MG63 (cell line): ENCODE results near the gene STAT4. TPM values are rescaled to one million over a fixed set of nuclear protein-coding genes. Genes with fewer than 3 reads are reported as not detected.

Source experiments
- DNase-seq: peaks from one replicate; pipeline ENCODE4 v3.0.0-alpha.2; 2020
- H3K27me3 ChIP-seq: fragments of 250-450 bp; sonication (Bioruptor Pico); 2 replicates; pipeline ENCODE4 v1.5.1; 2020; ENCODE audit warnings: mild to moderate bottlenecking, moderate library complexity
- H3K36me3 ChIP-seq: fragments of 250-450 bp; sonication (Bioruptor Pico); 2 replicates; pipeline ENCODE4 v1.5.1; 2020; ENCODE audit warnings: mild to moderate bottlenecking, moderate library complexity
- H3K4me3 ChIP-seq: fragments of 250-450 bp; sonication (Bioruptor Pico); 2 replicates; pipeline ENCODE4 v1.5.1; 2020; ENCODE audit warnings: mild to moderate bottlenecking, moderate library complexity
- H3K9me3 ChIP-seq: fragments of 250-450 bp; sonication (Bioruptor Pico); 2 replicates; pipeline ENCODE4 v1.5.1; 2020; ENCODE audit warnings: mild to moderate bottlenecking, moderate library complexity
- total RNA-seq: library from RNA; depleted of rRNA; stranded (reverse); fragments of >200 nt; shearing (Covaris generic); gene quantifications from 2 replicates; pipeline ENCODE4 v1.2.3, GENCODE V29; 2014; ENCODE audit warnings: low replicate concordance

The STAT4 gene
- total RNA-seq, 1 experiment from 2014 or later, result 1.1 TPM

DNA sequence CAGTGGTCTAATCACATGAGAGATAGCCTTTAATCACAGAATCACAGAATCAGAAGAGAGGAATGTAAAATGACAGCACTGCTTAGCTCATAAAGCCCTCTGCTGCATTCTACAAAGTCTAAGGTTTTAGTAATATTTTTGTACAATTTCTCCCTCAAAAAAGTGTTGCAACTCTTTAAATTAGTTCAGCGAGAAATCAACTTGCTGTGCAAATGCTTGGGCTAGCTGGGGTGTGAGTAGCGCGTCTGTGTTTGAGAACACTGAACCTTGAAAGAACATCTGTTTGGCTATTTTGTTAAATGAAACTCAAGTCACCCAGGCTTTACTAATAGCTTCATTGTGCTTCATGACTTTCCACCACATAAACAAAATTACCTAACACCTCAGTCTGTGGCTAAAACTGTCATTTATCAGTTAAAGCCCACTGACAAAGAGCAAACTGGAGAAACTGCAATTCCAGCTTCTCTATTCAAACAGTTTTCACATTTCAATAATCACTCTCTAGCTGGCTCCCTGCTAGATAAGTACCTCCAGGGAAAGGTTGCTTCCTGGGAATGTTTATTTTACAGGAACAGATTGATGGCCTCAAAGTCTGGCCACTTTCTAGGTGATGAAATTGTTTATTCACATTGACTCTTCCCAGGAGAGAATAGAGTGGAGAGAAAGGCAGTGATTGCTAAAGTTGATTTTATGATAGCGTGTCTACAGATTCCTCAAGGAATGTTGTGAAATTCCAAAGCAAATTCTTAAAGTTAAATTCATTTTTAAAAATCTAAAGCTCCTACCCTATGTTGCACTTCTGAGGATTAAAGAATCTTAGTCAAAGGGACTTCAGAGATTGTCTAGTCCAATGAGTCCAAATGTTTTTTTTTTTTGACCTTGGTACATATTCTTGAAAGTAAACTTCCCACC, 100.8 kb downstream of the STAT4 start:
- Histone ChIP-seq H3K36me3 (no peaks in the 10 kb centered on the region; the same call in 1 of the 2 replicates), H3K4me3 (no peak overlapping the region), H3K9me3 (no peaks in the 10 kb centered on the region), H3K27me3 (no peaks in the 10 kb centered on the region)
- peak; percentile 30 for DNase-seq

DNA sequence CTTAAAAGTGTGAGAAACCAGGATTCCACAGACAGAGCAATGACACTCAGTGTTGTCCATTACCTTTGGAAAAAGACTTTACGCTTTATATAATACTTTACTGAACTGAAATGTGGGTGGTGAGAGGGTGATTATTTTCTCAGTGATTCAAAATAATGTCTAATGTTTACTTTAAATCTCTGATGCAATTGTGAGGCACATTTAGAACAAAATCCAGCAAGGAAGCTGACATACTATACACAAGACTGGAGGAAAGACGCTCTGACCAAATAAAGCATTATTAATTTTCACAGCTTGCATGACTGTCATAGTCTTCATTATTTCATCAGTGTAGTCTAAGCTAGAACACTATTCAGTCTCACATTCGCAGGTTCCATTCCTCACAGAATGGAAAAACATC, 102.7 kb downstream of the STAT4 start:
- no peak overlapping the region for H3K4me3 ChIP-seq
- H3K36me3 ChIP-seq, result no peaks in the 10 kb centered on the region; the same call in 1 of the 2 replicates
- no peak for DNase-seq
- no peaks in the 10 kb centered on the region for H3K27me3 ChIP-seq
- H3K9me3 ChIP-seq, result peaks cover 7% of the 10 kb centered on the region; the same call in 1 of the 2 replicates

DNA sequence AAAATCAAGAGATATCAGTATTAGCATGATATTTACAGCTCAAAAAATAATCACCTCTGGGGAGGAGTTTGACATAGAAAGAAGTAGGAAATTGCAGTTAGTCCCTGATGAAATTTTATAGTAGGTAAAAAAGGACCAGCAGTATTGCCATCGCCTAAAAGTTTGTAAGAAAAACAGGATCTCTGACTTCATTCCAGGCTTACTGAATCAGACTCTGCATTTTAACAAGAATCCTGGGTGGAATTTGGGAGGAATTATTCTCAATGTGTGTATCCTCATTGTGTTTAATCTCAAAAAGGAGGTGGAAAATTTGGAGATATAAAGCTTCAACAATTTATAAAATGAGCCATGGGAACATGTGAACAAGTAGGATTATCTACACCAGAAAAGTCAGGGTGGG, 105.7 kb downstream of the STAT4 start:
- Histone ChIP-seq H3K9me3 (peaks cover 9% of the 10 kb centered on the region; the same call in 1 of the 2 replicates), H3K36me3 (no peaks in the 10 kb centered on the region; the same call in 1 of the 2 replicates), H3K4me3 (no peak overlapping the region), H3K27me3 (no peaks in the 10 kb centered on the region)
- DNase-seq, result no peak

DNA sequence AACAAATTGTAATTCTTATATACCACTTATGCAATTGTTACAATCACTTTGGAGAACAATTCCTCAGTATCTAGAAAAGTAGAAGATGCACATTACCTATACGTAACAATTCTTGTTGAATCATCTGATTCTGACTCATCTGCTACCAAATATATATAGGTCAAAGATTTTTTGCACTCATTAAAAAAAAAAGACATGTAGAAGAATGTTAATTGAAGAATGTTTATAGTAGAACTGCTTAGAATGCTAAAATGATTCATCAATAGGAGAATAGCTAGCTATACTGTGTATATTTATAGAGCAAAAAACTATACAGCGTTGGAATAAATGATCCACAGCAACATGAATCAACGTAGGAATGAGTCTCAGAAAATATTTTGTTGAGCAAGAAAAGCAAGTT, 107.4 kb downstream of the STAT4 start:
- no peaks in the 10 kb centered on the region for H3K27me3 ChIP-seq
- DNase-seq, result no peak
- H3K36me3 ChIP-seq, result no peaks in the 10 kb centered on the region; the same call in 1 of the 2 replicates
- peaks cover 9% of the 10 kb centered on the region; the same call in 1 of the 2 replicates for H3K9me3 ChIP-seq
- no peak overlapping the region for H3K4me3 ChIP-seq

GRCh38 chr2:191041418-191042161, 109.2 kb downstream of the STAT4 start:
- H3K27me3 ChIP-seq, result no peaks in the 10 kb centered on the region
- H3K9me3 ChIP-seq, result peaks cover 9% of the 10 kb centered on the region; the same call in 1 of the 2 replicates
- no peaks in the 10 kb centered on the region; the same call in 1 of the 2 replicates for H3K36me3 ChIP-seq
- peak; percentile 79 for DNase-seq
- no peak overlapping the region for H3K4me3 ChIP-seq

DNA sequence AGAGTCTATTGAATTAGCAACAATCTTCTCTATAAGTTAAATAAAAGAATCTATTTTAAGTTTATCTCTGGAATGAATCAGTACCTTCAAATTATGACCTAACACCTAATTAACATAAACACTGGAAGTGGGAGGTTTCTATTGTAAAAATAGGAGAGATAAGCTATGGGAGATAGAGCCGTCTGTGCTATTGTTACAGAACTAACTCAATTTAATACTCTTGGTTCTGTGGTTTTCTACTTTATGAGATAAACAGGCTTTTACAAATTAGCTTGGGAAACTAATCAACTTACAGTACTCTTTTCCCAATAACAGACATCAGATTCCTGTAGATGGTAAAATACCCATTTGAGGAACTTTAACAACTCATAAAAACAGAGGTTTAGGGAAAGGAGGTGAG, 111.2 kb downstream of the STAT4 start:
- Histone ChIP-seq H3K36me3 (no peaks in the 10 kb centered on the region), H3K27me3 (no peaks in the 10 kb centered on the region), H3K9me3 (peaks cover 8% of the 10 kb centered on the region; the same call in 1 of the 2 replicates), H3K4me3 (no peak overlapping the region)
- no peak for DNase-seq

DNA sequence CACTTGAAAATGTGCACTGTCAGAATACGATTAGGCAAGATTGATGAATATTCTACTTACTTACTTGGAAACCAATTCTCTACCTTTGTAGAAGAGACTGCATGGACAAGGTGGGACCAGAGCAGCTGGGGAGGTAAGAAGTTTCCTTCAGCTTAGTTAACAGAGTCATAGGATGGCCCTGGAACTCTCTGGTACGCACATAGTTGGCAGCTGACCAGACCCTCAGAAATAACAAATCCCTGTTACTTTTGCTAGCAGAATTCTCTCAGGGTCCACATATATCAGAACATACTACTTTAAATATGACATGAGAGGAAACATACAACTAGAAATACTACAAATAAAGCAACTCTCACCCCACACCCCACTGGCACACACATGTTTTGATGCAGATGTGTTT, 112.1 kb downstream of the STAT4 start:
- no peak overlapping the region for H3K4me3 ChIP-seq
- H3K36me3 ChIP-seq, result no peaks in the 10 kb centered on the region
- no peak for DNase-seq
- 0 out of 2 replicates have a peak, but pooled peaks cover 2% of the 10 kb centered on the region for H3K9me3 ChIP-seq
- H3K27me3 ChIP-seq, result no peaks in the 10 kb centered on the region

- H3K4me3 ChIP-seq, result no peak overlapping the region
- 0 out of 2 replicates have a peak, but pooled peaks cover 2% of the 10 kb centered on the region for H3K9me3 ChIP-seq
- H3K36me3 ChIP-seq, result no peaks in the 10 kb centered on the region
- H3K27me3 ChIP-seq, result no peaks in the 10 kb centered on the region
- DNase-seq, result no peak
Observed at GRCh38 chr2:191038241-191038725, 112.5 kb downstream of the STAT4 start.

GRCh38 chr2:191037351-191037750, 113.4 kb downstream of the STAT4 start:
- no peak overlapping the region for H3K4me3 ChIP-seq
- no peaks in the 10 kb centered on the region for H3K27me3 ChIP-seq
- H3K9me3 ChIP-seq, result no peaks in the 10 kb centered on the region
- no peak for DNase-seq
- no peaks in the 10 kb centered on the region for H3K36me3 ChIP-seq

- no peaks in the 10 kb centered on the region for H3K9me3 ChIP-seq
- H3K27me3 ChIP-seq, result no peaks in the 10 kb centered on the region
- no peak overlapping the region for H3K4me3 ChIP-seq
- DNase-seq, result no peak
- no peaks in the 10 kb centered on the region for H3K36me3 ChIP-seq
Observed at GRCh38 chr2:191036363-191036762, 114.4 kb downstream of the STAT4 start.

DNA sequence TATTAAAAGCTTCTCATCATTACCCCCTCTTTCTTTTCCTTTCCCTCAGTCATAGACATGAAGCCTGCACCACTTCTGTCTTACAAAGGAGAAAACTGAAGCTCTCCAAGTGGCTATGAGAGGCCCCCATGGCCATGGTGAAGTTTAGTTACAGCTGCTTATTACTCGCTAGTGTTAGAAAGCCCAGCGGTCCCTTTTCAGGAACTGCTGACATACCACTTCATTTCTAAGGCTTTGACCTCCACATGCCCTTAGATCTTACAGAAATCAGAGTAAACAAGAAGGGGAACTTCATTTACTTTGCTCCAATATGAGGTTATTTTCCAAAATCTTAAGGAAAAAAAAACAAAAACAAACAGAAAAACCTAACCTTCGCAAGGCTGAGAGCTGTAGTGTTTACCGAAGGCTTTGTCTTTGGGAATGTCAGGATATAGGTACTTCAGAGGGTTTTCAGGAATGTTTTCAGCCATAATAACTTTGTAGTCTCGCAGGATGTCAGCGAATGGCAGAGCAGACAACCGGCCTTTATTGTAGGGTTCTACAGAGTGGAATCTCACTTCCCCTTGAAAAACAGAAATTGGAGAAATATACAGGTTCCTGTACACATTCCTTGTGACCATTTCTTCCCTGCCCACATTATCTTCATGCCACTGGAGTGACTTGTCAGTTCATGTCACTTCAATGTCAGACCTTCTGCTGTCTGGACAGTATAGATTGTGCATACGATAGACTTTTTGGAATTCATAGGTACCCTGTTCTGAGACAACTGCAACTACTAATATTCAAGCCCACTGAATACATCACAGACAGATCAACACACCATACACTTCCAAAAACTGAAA, 118.0 kb downstream of the STAT4 start:
- Histone ChIP-seq H3K27me3 (no peaks in the 10 kb centered on the region), H3K4me3 (no peak overlapping the region), H3K36me3 (no peaks in the 10 kb centered on the region), H3K9me3 (no peaks in the 10 kb centered on the region)
- DNase-seq, result no peak

- DNase-seq, result no peak
- no peak overlapping the region for H3K4me3 ChIP-seq
- H3K27me3 ChIP-seq, result no peaks in the 10 kb centered on the region
- no peaks in the 10 kb centered on the region for H3K36me3 ChIP-seq
- no peaks in the 10 kb centered on the region for H3K9me3 ChIP-seq
Observed at GRCh38 chr2:191031256-191031655, 119.5 kb downstream of the STAT4 start.

DNA sequence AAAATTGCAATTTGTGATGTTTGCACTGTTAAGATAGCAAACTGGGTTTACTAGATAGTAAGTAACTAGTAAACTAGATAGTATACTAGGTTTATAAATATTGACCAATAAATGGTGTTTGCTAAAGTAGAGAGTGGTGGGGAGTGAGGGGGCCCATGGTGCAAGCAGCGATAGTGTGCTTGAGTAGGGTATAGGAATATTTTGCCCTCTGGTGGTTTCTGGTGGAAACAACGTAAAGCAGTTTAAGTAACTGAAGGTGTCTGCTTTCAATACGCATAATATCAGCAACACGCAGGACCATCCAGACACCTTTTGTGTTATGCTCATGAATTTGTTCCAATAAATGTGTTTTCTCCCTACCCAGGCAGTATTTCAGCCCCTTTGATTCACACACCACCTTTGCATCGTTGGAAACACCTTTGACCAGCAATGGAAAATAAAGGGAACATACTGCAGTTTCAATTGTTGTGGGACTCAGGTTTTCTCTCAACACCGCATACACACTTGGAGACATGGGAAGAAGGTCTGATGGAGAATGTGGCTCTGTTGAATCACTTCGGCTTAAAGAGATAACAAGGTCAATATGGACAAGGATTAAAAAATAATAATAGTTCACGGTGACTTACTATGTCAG, 120.2 kb downstream of the STAT4 start:
- Histone ChIP-seq H3K27me3 (no peaks in the 10 kb centered on the region), H3K4me3 (no peak overlapping the region), H3K36me3 (no peaks in the 10 kb centered on the region), H3K9me3 (no peaks in the 10 kb centered on the region)
- DNase-seq, result no peak

DNA sequence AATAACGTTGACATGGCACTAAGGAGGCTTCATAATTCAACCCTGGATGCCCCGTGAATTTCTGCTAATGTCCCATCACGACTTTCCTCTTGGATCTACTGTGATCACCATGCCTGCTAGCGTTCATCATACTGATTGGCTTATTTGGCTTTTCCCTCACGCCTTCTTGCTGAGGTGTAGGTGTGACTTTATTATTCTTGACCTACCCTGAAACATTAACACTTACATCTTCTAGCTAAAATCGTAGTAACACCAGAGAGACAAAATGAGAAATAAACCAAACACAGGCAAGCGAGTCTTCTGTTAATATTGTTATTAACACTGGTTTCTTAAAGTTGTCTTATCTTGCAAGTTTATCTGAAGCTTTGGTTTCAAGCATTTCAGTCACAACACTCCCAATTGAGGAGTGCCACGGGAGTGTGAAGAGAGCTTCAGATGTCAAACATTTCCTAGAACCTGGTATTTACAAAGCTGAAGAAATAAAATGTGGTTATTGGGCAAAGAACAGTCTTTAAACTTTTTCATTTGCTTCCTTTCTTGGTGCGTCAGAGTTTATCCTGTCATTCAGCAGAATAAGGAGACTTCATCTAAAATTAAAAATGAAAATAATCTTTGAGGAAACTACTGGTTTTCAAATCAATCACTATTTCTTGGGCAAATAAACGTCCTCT, 121.4 kb downstream of the STAT4 start:
- Histone ChIP-seq H3K9me3 (no peaks in the 10 kb centered on the region), H3K27me3 (no peaks in the 10 kb centered on the region), H3K36me3 (no peaks in the 10 kb centered on the region), H3K4me3 (no peak overlapping the region)
- no peak for DNase-seq

- no peak for DNase-seq
- H3K4me3 ChIP-seq, result no peak overlapping the region
- no peaks in the 10 kb centered on the region for H3K27me3 ChIP-seq
- H3K36me3 ChIP-seq, result no peaks in the 10 kb centered on the region
- H3K9me3 ChIP-seq, result no peaks in the 10 kb centered on the region
Observed at GRCh38 chr2:191026377-191026776, 124.4 kb downstream of the STAT4 start.
